Ovary (tissue), 3 donors: ENCODE measurements around the gene TSPAN6.

Experiments used
- EP300 ChIP-seq: sonication (generic); formaldehyde crosslinking; IDR thresholded peaks from one replicate; pipeline ENCODE4 v1.6.1; 2017; ENCODE audit warnings: antibody characterized with exemption
- POLR2A ChIP-seq: fragments of 450-650 bp; IDR thresholded peaks from one replicate; pipeline ENCODE4 v1.6.1; 2017; ENCODE audit warnings: antibody characterized with exemption, mild to moderate bottlenecking, moderate library complexity
- TF ChIP-seq, protein P1 (sequence below), 3 donors: fragments of 450-650 bp in 2 of 3; fragments of 200-600 bp in 1 of 3; IDR thresholded peaks; one replicate each; pipeline versions ENCODE4 v1.5.1 to v1.8.0; 2016 to 2022; ENCODE audit warnings: antibody characterized with exemption in 3 of 3, mild to moderate bottlenecking in 1 of 3
- donor health status: DM: no; HTN: no; CAD: no.

DNA sequence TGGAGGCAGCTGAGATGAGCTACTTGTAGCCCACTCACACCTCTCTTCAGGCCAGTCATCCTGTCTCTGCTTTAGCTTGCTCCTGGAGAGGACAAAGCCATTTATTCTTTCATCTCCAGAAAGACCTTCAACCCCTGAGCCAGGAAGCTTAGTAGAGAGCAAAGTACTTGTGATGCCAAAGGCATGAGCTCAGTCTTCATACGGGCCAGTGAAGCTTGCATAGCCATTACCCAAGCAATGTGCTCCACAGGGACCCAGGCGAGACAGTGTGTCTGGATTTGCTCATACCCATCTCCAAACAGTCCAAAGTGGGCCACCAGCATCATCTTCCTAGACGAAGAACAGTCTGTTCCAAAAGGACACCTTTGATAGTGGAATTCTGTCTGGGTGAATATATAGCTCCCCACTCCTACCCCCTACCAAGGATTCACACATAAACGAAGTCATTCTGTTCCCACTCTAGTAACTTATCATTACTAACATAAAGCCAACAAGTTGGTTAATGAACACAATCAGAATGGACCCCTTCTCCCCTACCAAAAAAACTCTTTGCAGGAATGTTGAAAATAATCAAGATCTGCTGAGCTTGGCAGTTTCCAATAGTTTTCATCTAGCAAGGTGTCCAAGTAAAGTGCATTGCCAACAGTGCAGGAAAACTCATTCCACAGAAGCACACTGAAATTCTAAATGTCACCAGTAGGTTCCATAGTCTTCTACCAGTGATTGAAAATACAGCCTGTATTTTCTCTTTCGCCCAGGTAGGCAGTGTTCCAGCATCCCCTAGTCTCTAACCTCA is 45.2 kb downstream of the TSPAN6 start:
- TF ChIP-seq, protein P1, sequence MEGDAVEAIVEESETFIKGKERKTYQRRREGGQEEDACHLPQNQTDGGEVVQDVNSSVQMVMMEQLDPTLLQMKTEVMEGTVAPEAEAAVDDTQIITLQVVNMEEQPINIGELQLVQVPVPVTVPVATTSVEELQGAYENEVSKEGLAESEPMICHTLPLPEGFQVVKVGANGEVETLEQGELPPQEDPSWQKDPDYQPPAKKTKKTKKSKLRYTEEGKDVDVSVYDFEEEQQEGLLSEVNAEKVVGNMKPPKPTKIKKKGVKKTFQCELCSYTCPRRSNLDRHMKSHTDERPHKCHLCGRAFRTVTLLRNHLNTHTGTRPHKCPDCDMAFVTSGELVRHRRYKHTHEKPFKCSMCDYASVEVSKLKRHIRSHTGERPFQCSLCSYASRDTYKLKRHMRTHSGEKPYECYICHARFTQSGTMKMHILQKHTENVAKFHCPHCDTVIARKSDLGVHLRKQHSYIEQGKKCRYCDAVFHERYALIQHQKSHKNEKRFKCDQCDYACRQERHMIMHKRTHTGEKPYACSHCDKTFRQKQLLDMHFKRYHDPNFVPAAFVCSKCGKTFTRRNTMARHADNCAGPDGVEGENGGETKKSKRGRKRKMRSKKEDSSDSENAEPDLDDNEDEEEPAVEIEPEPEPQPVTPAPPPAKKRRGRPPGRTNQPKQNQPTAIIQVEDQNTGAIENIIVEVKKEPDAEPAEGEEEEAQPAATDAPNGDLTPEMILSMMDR (IDR thresholded peaks at IDR 0.05) = no peak
- no peak for TF ChIP-seq POLR2A
- TF ChIP-seq EP300 = no peak
